Ovary (tissue), 9 donors: ENCODE data around the gene IL36G. TPM values are rescaled to one million over a fixed set of nuclear protein-coding genes. Genes with fewer than 3 reads are reported as not detected.

Experiments
- DNase-seq, 5 donors: peaks; one replicate each; pipeline ENCODE4 v3.0.0-alpha.2; 2019 to 2020
- H3K27ac ChIP-seq, 2 donors: fragments of 200-600 bp; one replicate each; pipeline versions ENCODE4 v1.5.1 to v1.8.0; 2019 to 2022
- H3K27me3 ChIP-seq: fragments of 200-600 bp; one replicate; pipeline ENCODE4 v1.8.0; 2022
- H3K36me3 ChIP-seq: fragments of 200-600 bp; sonication (generic); one replicate; pipeline ENCODE4 v1.5.1; 2019
- H3K4me1 ChIP-seq: one replicate; pipeline ENCODE4 v1.8.1; 2013; ENCODE audit warnings: mild to moderate bottlenecking, moderate library complexity; ENCODE audit not compliant: insufficient read depth
- H3K4me3 ChIP-seq: fragments of 200-600 bp; sonication (generic); one replicate; pipeline ENCODE4 v1.5.1; 2017
- H3K9me3 ChIP-seq, 2 donors: fragments of 200-600 bp in 1 of 2; sonication (generic) in 1 of 2; one replicate each; pipeline versions ENCODE4 v1.5.1 to v1.8.1; 2013 to 2019; ENCODE audit warnings: mild to moderate bottlenecking in 1 of 2, moderate library complexity in 1 of 2
- CTCF ChIP-seq, 3 donors: fragments of 450-650 bp in 2 of 3; fragments of 200-600 bp in 1 of 3; IDR thresholded peaks; one replicate each; pipeline versions ENCODE4 v1.5.1 to v1.8.0; 2016 to 2022; ENCODE audit warnings: antibody characterized with exemption in 3 of 3, mild to moderate bottlenecking in 1 of 3
- EP300 ChIP-seq: sonication (generic); formaldehyde crosslinking; IDR thresholded peaks from one replicate; pipeline ENCODE4 v1.6.1; 2017; ENCODE audit warnings: antibody characterized with exemption
- POLR2A ChIP-seq: fragments of 450-650 bp; IDR thresholded peaks from one replicate; pipeline ENCODE4 v1.6.1; 2017; ENCODE audit warnings: antibody characterized with exemption, mild to moderate bottlenecking, moderate library complexity
- WGBS, 3 donors: extraction: QIAGEN DNeasy Blood & Tissue Kit in 1 of 3; methylation state at CpG; one replicate each; pipeline versions ENCODE4 v1.1.5 to v1.1.7; 2013 to 2017; 5-methylcytosine and 5-hydroxymethylcytosine counted together
- intact Hi-C, 4 donors: fragments of 100-400 bp; cut with DNase I; formaldehyde crosslinking; loops; one replicate each; pipeline versions ENCODE4 v1.11.0 to v1.15.1; 2022 to 2023
- polyA plus RNA-seq, 2 donors: library from polyadenylated mRNA; stranded (reverse); fragments of 200-250 nt in 1 of 2; fragments of 350-450 nt in 1 of 2; fragmentation: Illumina TruSeq in 1 of 2; extraction: RNeasy Lipid Tissue Mini Kit (QIAGEN cat#74804) in 1 of 2; gene quantifications; one replicate each; pipeline ENCODE4 v1.2.3, GENCODE V29; 2013 to 2014
- total RNA-seq, 7 donors: library from RNA; depleted of rRNA in 2 of 7; stranded (reverse); fragments of >200 nt in 2 of 7; fragmentation: NEBNext Ultra II Directional in 3 of 7; extraction: Animal tissue kit (Norgen Biotek cat#: 25700) in 3 of 7; gene quantifications; one replicate each; pipeline versions ENCODE4 v1.1.0 to v1.2.4, GENCODE V29; 2016 to 2023
- donor health status: DM: no; HTN: no; CAD: no; lungs with moderate emphysema.
- donor health status: DM: no; HTN: no; CAD: no.
- donor health status: Bipolar disorder and iron deficiency.
- donor health status: DM: yes; HTN: yes; CAD: no.
- donor health status: DM: no; HTN: no; CAD: no.
- donor health status: DM: yes; HTN: yes; CAD: no.

IL36G gene
- total and polyA plus RNA-seq, 9 donors: not detected

GRCh38 chr2:112944971-112945370 is 32.8 kb upstream of the IL36G start:
- 76 to 95% (median 86%) methylated on average over 1 of the region's 1 CpG for WGBS, 3 donors

GRCh38 chr2:112946086-112946485 is 31.7 kb upstream of the IL36G start:
- 70 to 73% (median 71%) methylated on average over 2 of the region's 2 CpGs for WGBS, 3 donors
- no peak overlapping the region for H3K27ac ChIP-seq
- H3K4me3 ChIP-seq: no peak overlapping the region
- H3K9me3 ChIP-seq: no peaks in the 10 kb centered on the region
- H3K4me1 ChIP-seq: no peaks in the 10 kb centered on the region
- no peak for TF ChIP-seq EP300
- no peak for TF ChIP-seq POLR2A
- TF ChIP-seq CTCF (IDR thresholded peaks at IDR 0.05): no peak
- intact Hi-C loops: no loop called here
- no peaks in the 10 kb centered on the region for H3K36me3 ChIP-seq
- no peak for DNase-seq
- no peaks in the 10 kb centered on the region for H3K27me3 ChIP-seq

More at GRCh38 chr2:112944971-112945370, 32.8 kb upstream of the IL36G start:
- Histone ChIP-seq H3K27ac (no peak overlapping the region), H3K27me3 (no peaks in the 10 kb centered on the region), H3K36me3 (no peaks in the 10 kb centered on the region), H3K9me3 (no peaks in the 10 kb centered on the region), H3K4me1 (no peaks in the 10 kb centered on the region), H3K4me3 (no peak overlapping the region)
- TF ChIP-seq POLR2A: no peak
- no peak for TF ChIP-seq EP300
- TF ChIP-seq CTCF (IDR thresholded peaks at IDR 0.05): no peak
- DNase-seq: no peak
- intact Hi-C loops: no loop called here

- WGBS, 3 donors: 5 to 10% (median 7%) methylated on average over 2 of the region's 2 CpGs
- no peak for DNase-seq
- no peaks in the 10 kb centered on the region for H3K27me3 ChIP-seq
- no peak overlapping the region for H3K4me3 ChIP-seq
- no peaks in the 10 kb centered on the region for H3K36me3 ChIP-seq
- H3K9me3 ChIP-seq: no peaks in the 10 kb centered on the region
- H3K4me1 ChIP-seq: no peaks in the 10 kb centered on the region
- intact Hi-C loops: no loop called here
- no peak overlapping the region for H3K27ac ChIP-seq
- TF ChIP-seq EP300: no peak
- no peak for TF ChIP-seq CTCF (IDR thresholded peaks at IDR 0.05)
- TF ChIP-seq POLR2A: no peak
Measured at GRCh38 chr2:112947374-112947773, 30.4 kb upstream of the IL36G start.

- 72 to 89% (median 79%) methylated on average over 8 of the region's 8 CpGs for WGBS, 3 donors
- no peak for DNase-seq
- no peaks in the 10 kb centered on the region for H3K9me3 ChIP-seq
- no peak for TF ChIP-seq CTCF (IDR thresholded peaks at IDR 0.05)
- no peak for TF ChIP-seq POLR2A
- no peak for TF ChIP-seq EP300
- intact Hi-C loops: no loop called here
- no peak overlapping the region for H3K4me3 ChIP-seq
- H3K27me3 ChIP-seq: no peaks in the 10 kb centered on the region
- no peaks in the 10 kb centered on the region for H3K36me3 ChIP-seq
- H3K4me1 ChIP-seq: no peaks in the 10 kb centered on the region
- H3K27ac ChIP-seq: no peak overlapping the region
Measured at GRCh38 chr2:112949456-112949855, 28.4 kb upstream of the IL36G start.

- Histone ChIP-seq H3K4me3 (no peak overlapping the region), H3K9me3 (no peaks in the 10 kb centered on the region), H3K36me3 (no peaks in the 10 kb centered on the region), H3K27me3 (no peaks in the 10 kb centered on the region), H3K4me1 (no peaks in the 10 kb centered on the region), H3K27ac (no peak overlapping the region)
- TF ChIP-seq EP300 (no peak), POLR2A (no peak), CTCF (IDR thresholded peaks at IDR 0.05) (no peak)
- intact Hi-C loops: no loop called here
- DNase-seq: no peak
- 88 to 92% (median 91%) methylated on average over 7 of the region's 7 CpGs for WGBS, 3 donors
Measured at GRCh38 chr2:112954364-112954763, 23.4 kb upstream of the IL36G start.
